Pancreas (tissue), 10 donors: ENCODE measurements around the gene TSPAN15. TPM values are rescaled to one million over a fixed set of nuclear protein-coding genes. Genes with fewer than 3 reads are reported as not detected.

Experiments
- ATAC-seq, 4 donors: fragments of 200-7000 bp; cut with Tn5 transposase; one replicate each; pipeline versions ENCODE4 v1.8.0 to v1.9.1; 2020; ENCODE audit warnings: mild to moderate bottlenecking in 4 of 4, moderate library complexity in 4 of 4
- DNase-seq, 6 donors: peaks; one replicate each; pipeline ENCODE4 v3.0.0-alpha.2; 2020
- FAIRE-seq: peaks from 2 replicates; lab custom pipeline; 2012; peaks lifted over from hg19 to GRCh38; lab: Jason Lieb, UNC
- H3K27ac ChIP-seq, 4 donors: fragments of 200-600 bp; sonication (generic); 1 replicate in 3 of 4; 2 replicates in 1 of 4; pipeline versions ENCODE4 v1.5.0 to v1.8.0; 2020
- H3K27me3 ChIP-seq, 4 donors: fragments of 200-600 bp; one replicate each; pipeline ENCODE4 v1.8.0; 2021
- H3K36me3 ChIP-seq, 3 donors: fragments of 200-600 bp; sonication (generic) in 1 of 3; one replicate each; pipeline versions ENCODE4 v1.5.0 to v1.8.0; 2020 to 2021
- H3K4me1 ChIP-seq, 3 donors: fragments of 200-600 bp; one replicate each; pipeline ENCODE4 v1.8.0; 2021
- H3K4me3 ChIP-seq, 4 donors: fragments of 200-600 bp; sonication (generic) in 2 of 4; one replicate each; pipeline versions ENCODE4 v1.5.0 to v1.8.0; 2020 to 2021
- H3K9me3 ChIP-seq, 4 donors: fragments of 200-600 bp; one replicate each; pipeline ENCODE4 v1.8.0; 2021
- CTCF ChIP-seq, 4 donors: fragments of 200-600 bp; sonication (generic) in 3 of 4; IDR thresholded peaks; one replicate each; pipeline versions ENCODE4 v1.5.0 to v1.8.0; 2021; ENCODE audit warnings: antibody characterized with exemption in 4 of 4
- WGBS, 2 donors: extraction: QIAGEN DNeasy Blood & Tissue Kit; methylation state at CpG; one replicate each; pipeline ENCODE4 v1.1.7; 2013; 5-methylcytosine and 5-hydroxymethylcytosine counted together
- intact Hi-C, 3 donors: fragments of 100-400 bp; cut with DNase I; formaldehyde crosslinking; loops; one replicate each; pipeline versions ENCODE4 v1.11.1 to v1.14.2; 2022
- polyA plus RNA-seq, 2 donors: library from polyadenylated mRNA; stranded (reverse); fragments of 200-250 nt; gene quantifications; one replicate each; pipeline ENCODE4 v1.2.3, GENCODE V29; 2013
- total RNA-seq, 6 donors: library from RNA; stranded (reverse); fragmentation: NEBNext Ultra II Directional in 4 of 6; extraction: Animal tissue kit (Norgen Biotek cat#: 25700) in 4 of 6; gene quantifications; one replicate each; pipeline versions ENCODE4 v1.2.1 to v1.2.4, GENCODE V29; 2021 to 2023
- donor health status: healthy with polysubstance abuse.
- donor health status: DM: no; HTN: no; CAD: no; lungs with moderate emphysema.
- donor health status: DM: no; HTN: no; CAD: no.
- donor health status: control.
- donor health status: control.
- donor health status: Bipolar disorder and iron deficiency.
- donor health status: DM: yes; HTN: yes; CAD: no.
- donor health status: DM: no; HTN: no; CAD: no.
- donor health status: DM: no; HTN: no; CAD: no.
- donor health status: DM: yes; HTN: yes; CAD: no.

Gene TSPAN15
- total and polyA plus RNA-seq, 8 donors: 10.9 to 49.2 (median 17.6) TPM

- intact Hi-C loops: loop anchor here in 2 of 3 donors (5.0 kb wide), 1 partner anchor 78 kb away; no protein-coding TSS in a partner anchor
- Histone ChIP-seq H3K9me3 (no peaks in the 10 kb centered on the region), H3K4me3 (no peak overlapping the region), H3K27ac (no peak overlapping the region), H3K36me3 (no peaks in the 10 kb centered on the region), H3K27me3 (no peaks in the 10 kb centered on the region), H3K4me1 (no peaks in the 10 kb centered on the region)
- TF ChIP-seq CTCF (IDR thresholded peaks at IDR 0.05): no peak
- DNase-seq (no peak), ATAC-seq (no peak), FAIRE-seq (no peak)
- 82 to 87% methylated on average over 15 of the region's 15 CpGs for WGBS, 2 donors
Observed at GRCh38 chr10:69505636-69506318, 54.5 kb downstream of the TSPAN15 start.

GRCh38 chr10:69506487-69506833, 55.2 kb downstream of the TSPAN15 start:
- no peak for ATAC-seq
- H3K27ac ChIP-seq: no peak overlapping the region

GRCh38 chr10:69506834-69507713, 55.8 kb downstream of the TSPAN15 start:
- Histone ChIP-seq H3K9me3 (no peaks in the 10 kb centered on the region), H3K4me1 (no peaks in the 10 kb centered on the region), H3K36me3 (no peaks in the 10 kb centered on the region), H3K27ac (peak overlapping the region in 2 of 4 donors; percentile 30 to 50), H3K27me3 (no peaks in the 10 kb centered on the region), H3K4me3 (peak overlapping the region in 1 of 4 donors; percentile 28)
- TF ChIP-seq CTCF (IDR thresholded peaks at IDR 0.05): no peak
- FAIRE-seq (no peak), ATAC-seq (peak; percentile 14 to 25 (median 22)), DNase-seq (no peak)
- WGBS, 2 donors: 71% methylated on average over 18 to 19 of the region's 19 CpGs
- intact Hi-C loops: loop anchor here in 2 of 3 donors (5.0 kb wide), 1 partner anchor 80 kb away; no protein-coding TSS in a partner anchor

More at GRCh38 chr10:69506487-69506833, 55.2 kb downstream of the TSPAN15 start:
- FAIRE-seq (no peak), DNase-seq (no peak)
- intact Hi-C loops: loop anchor here in 2 of 3 donors (5.0 kb wide), 1 partner anchor 79 kb away; no protein-coding TSS in a partner anchor
- Histone ChIP-seq H3K36me3 (no peaks in the 10 kb centered on the region), H3K4me1 (no peaks in the 10 kb centered on the region), H3K4me3 (no peak overlapping the region), H3K27me3 (no peaks in the 10 kb centered on the region), H3K9me3 (no peaks in the 10 kb centered on the region)
- 97% methylated on average over 3 of the region's 3 CpGs for WGBS, 2 donors
- no peak for TF ChIP-seq CTCF (IDR thresholded peaks at IDR 0.05)

GRCh38 chr10:69508738-69509340, 57.6 kb downstream of the TSPAN15 start:
- no peaks in the 10 kb centered on the region for H3K4me1 ChIP-seq
- H3K36me3 ChIP-seq: no peaks in the 10 kb centered on the region
- H3K27me3 ChIP-seq: no peaks in the 10 kb centered on the region
- H3K9me3 ChIP-seq: no peaks in the 10 kb centered on the region
- no peak overlapping the region for H3K4me3 ChIP-seq
- DNase-seq (no peak), FAIRE-seq (no peak), ATAC-seq (no peak)
- H3K27ac ChIP-seq: no peak overlapping the region
- no peak for TF ChIP-seq CTCF (IDR thresholded peaks at IDR 0.05)
- 75 to 77% methylated on average over 6 to 7 of the region's 7 CpGs for WGBS, 2 donors
- intact Hi-C loops: loop anchor here in 2 of 3 donors (5.0 kb wide), 1 partner anchor 82 kb away; no protein-coding TSS in a partner anchor
